NCI-H748 (cell line): ENCODE measurements around the gene SLC25A52.
"Not testable (repeated sequence)": the region's sequence is repeated elsewhere in the genome, so short reads cannot be mapped to it uniquely, and the experiment has no call there.

Experiments used
- DNase-seq: peaks from one replicate; lab custom pipeline; 2025; ENCODE audit not compliant: unreplicated experiment; lab: John Stamatoyannopoulos, UW

Gene SLC25A52

GRCh38 chr18:31760695-31761094 lies at the start of gene SLC25A52:
Gene SLC25A52 (minus strand): TSS chr18:31760880. CDS start chr18:31760661, 219 bp downstream.
- DNase-seq, result no peak

GRCh38 chr18:31809049-31809448 lies 48.4 kb upstream of the SLC25A52 start:
- DNase-seq, result not testable (repeated sequence)

GRCh38 chr18:31801078-31801477 lies 40.4 kb upstream of the SLC25A52 start:
- DNase-seq, result peak; percentile 14

GRCh38 chr18:31799257-31799656 lies 38.6 kb upstream of the SLC25A52 start:
- DNase-seq, result not testable (repeated sequence)

- DNase-seq, result no peak
Observed at GRCh38 chr18:31798399-31798798, 37.7 kb upstream of the SLC25A52 start.

- no peak for DNase-seq
Observed at GRCh38 chr18:31795747-31796146, 35.1 kb upstream of the SLC25A52 start.

- no peak for DNase-seq
Observed at GRCh38 chr18:31793531-31793930, 32.9 kb upstream of the SLC25A52 start.

- DNase-seq, result no peak
Observed at GRCh38 chr18:31792580-31792911, 31.9 kb upstream of the SLC25A52 start.

GRCh38 chr18:31791817-31792579 lies 31.3 kb upstream of the SLC25A52 start:
- DNase-seq, result no peak

- no peak for DNase-seq
Observed at GRCh38 chr18:31789409-31789808, 28.7 kb upstream of the SLC25A52 start.

- no peak for DNase-seq
Observed at GRCh38 chr18:31783059-31783458, 22.4 kb upstream of the SLC25A52 start.

GRCh38 chr18:31778391-31778950 lies 17.8 kb upstream of the SLC25A52 start:
- no peak for DNase-seq

GRCh38 chr18:31776093-31776492 lies 15.4 kb upstream of the SLC25A52 start:
- DNase-seq, result no peak

- DNase-seq, result no peak
Observed at GRCh38 chr18:31774962-31775361, 14.3 kb upstream of the SLC25A52 start.

- DNase-seq, result no peak
Observed at GRCh38 chr18:31774477-31774785, 13.8 kb upstream of the SLC25A52 start.

- no peak for DNase-seq
Observed at GRCh38 chr18:31773774-31774476, 13.2 kb upstream of the SLC25A52 start.

GRCh38 chr18:31772699-31773098 lies 12.0 kb upstream of the SLC25A52 start:
- DNase-seq, result no peak

- DNase-seq, result no peak
Observed at GRCh38 chr18:31750273-31750672, 10.4 kb downstream of the SLC25A52 start.

- DNase-seq, result no peak
Observed at GRCh38 chr18:31746396-31746795, 14.3 kb downstream of the SLC25A52 start.

- DNase-seq, result peak; percentile 13
Observed at GRCh38 chr18:31744321-31745067, 16.2 kb downstream of the SLC25A52 start.

- DNase-seq, result not testable (repeated sequence)
Observed at GRCh38 chr18:31743600-31743999, 17.1 kb downstream of the SLC25A52 start.
